Measurements from ENCODE around the gene OR4K13. TPM values are rescaled to one million over a fixed set of nuclear protein-coding genes. Genes with fewer than 3 reads are reported as not detected.

The OR4K13 gene
- total RNA-seq, 1 donor = not detected

DNA sequence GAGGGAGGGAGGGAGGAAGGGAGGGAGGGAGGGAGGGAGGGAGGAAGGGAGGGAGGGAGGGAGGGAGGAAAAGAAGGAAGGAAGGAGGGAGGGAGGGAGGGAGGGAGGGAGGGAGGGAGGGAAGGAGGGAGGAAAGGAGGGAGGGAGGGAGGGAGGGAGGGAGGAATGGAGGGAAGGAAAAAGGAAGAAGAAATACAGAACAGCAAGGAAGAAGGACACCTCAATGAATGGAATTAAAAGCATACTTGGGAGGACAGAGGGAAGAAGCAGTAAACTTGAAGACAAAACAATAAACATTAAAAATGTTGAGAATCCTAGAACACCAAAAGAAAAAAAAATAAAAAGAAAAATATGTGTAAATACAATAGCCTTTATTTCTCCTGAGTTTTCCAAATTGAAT lies 27.7 kb downstream of the OR4K13 start:
- TF ChIP-seq, protein P1, sequence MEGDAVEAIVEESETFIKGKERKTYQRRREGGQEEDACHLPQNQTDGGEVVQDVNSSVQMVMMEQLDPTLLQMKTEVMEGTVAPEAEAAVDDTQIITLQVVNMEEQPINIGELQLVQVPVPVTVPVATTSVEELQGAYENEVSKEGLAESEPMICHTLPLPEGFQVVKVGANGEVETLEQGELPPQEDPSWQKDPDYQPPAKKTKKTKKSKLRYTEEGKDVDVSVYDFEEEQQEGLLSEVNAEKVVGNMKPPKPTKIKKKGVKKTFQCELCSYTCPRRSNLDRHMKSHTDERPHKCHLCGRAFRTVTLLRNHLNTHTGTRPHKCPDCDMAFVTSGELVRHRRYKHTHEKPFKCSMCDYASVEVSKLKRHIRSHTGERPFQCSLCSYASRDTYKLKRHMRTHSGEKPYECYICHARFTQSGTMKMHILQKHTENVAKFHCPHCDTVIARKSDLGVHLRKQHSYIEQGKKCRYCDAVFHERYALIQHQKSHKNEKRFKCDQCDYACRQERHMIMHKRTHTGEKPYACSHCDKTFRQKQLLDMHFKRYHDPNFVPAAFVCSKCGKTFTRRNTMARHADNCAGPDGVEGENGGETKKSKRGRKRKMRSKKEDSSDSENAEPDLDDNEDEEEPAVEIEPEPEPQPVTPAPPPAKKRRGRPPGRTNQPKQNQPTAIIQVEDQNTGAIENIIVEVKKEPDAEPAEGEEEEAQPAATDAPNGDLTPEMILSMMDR (IDR thresholded peaks at IDR 0.05; ENCODE audit: insufficient read depth, low read depth, low read length) = no peak
- no peak for DNase-seq (ENCODE audit: low read depth)
- H3K4me3 ChIP-seq (ENCODE audit: low read depth, low read length) = no peak overlapping the region

DNA sequence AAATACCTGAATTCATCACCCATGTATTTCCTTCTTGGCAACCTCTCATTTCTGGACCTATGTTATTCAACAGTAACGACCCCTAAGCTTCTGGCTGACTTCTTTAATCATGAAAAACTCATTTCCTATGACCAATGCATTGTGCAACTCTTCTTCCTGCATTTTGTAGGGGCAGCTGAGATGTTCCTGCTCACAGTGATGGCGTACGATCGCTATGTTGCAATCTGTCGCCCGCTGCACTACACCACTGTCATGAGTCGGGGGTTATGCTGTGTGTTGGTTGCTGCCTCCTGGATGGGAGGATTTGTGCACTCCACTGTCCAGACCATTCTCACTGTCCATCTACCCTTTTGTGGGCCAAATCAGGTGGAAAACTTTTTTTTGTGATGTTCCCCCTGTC lies 33.5 kb downstream of the OR4K13 start:
- TF ChIP-seq, protein P1 (IDR thresholded peaks at IDR 0.05; ENCODE audit: insufficient read depth, low read depth, low read length) = no peak
- H3K4me3 ChIP-seq (ENCODE audit: low read depth, low read length) = no peak overlapping the region
- DNase-seq (ENCODE audit: low read depth) = no peak

DNA sequence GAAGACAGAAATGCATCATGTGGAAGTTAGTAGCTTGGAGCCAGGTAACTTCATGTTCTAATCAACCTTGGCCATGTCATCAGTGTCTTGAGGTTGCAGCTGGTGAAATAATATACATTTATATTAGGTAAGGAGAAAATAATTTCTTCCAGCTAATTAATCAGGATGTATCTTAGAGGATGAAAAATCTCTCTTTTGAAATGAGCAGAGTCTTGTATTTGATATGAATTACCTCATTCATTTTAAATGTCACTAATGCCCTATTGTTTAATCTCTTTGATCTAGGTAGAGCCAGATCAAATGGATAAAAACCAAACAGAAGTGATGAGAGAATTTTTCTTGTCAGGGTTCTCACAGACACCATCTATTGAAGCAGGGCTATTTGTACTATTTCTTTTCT lies 34.0 kb downstream of the OR4K13 start, which contains the start of gene OR4Q2:
OR4Q2 (plus strand) TSS at position 301 of the 400 bp plus-strand sequence.
- no peak within 1 kb of the TSS for H3K4me3 ChIP-seq (ENCODE audit: low read depth, low read length)
- DNase-seq (ENCODE audit: low read depth) = no peak
- TF ChIP-seq, protein P1 (IDR thresholded peaks at IDR 0.05; ENCODE audit: insufficient read depth, low read depth, low read length) = no peak

GRCh38 chr14:19993438-19993837 lies 42.4 kb downstream of the OR4K13 start:
- H3K4me3 ChIP-seq (ENCODE audit: low read depth, low read length) = no peak overlapping the region
- TF ChIP-seq, protein P1 (IDR thresholded peaks at IDR 0.05; ENCODE audit: insufficient read depth, low read depth, low read length) = no peak
- no peak for DNase-seq (ENCODE audit: low read depth)

Other genes with a start within 250 kb of the OR4K13 start
- not detected in 2 replicates for gene OR4N2, start 232.3 kb downstream of the OR4K13 start, total RNA-seq
- not detected in 2 replicates for gene OR4K2, start 160.9 kb downstream of the OR4K13 start, total RNA-seq
- gene OR4K5, start 115.4 kb downstream of the OR4K13 start, total RNA-seq = not detected in 2 replicates
- not detected in 2 replicates for gene OR4K1, start 105.1 kb downstream of the OR4K13 start, total RNA-seq
- not detected in 2 replicates for gene OR4K15, start 60.4 kb downstream of the OR4K13 start, total RNA-seq
- gene OR4Q2, start 33.9 kb downstream of the OR4K13 start, total RNA-seq = not detected in 2 replicates
- not detected in 2 replicates for gene OR4K14, start 16.7 kb downstream of the OR4K13 start, total RNA-seq
- not detected in 2 replicates for gene OR4L1, start 24.0 kb upstream of the OR4K13 start, total RNA-seq
- not detected in 2 replicates for gene OR4K17, start 74.7 kb upstream of the OR4K13 start, total RNA-seq
- gene OR4N5, start 102.8 kb upstream of the OR4K13 start, total RNA-seq = not detected in 2 replicates
- not detected in 2 replicates for gene OR11G2, start 154.9 kb upstream of the OR4K13 start, total RNA-seq
- gene OR11H6, start 187.7 kb upstream of the OR4K13 start, total RNA-seq = not detected in 2 replicates
- gene OR11H7, start 192.9 kb upstream of the OR4K13 start, total RNA-seq = not detected in 2 replicates
- not detected in 2 replicates for gene OR11H4, start 203.2 kb upstream of the OR4K13 start, total RNA-seq

All from fibroblast of villous mesenchyme (primary cell).